Measurements from ENCODE around the gene MIDN.

DNA sequence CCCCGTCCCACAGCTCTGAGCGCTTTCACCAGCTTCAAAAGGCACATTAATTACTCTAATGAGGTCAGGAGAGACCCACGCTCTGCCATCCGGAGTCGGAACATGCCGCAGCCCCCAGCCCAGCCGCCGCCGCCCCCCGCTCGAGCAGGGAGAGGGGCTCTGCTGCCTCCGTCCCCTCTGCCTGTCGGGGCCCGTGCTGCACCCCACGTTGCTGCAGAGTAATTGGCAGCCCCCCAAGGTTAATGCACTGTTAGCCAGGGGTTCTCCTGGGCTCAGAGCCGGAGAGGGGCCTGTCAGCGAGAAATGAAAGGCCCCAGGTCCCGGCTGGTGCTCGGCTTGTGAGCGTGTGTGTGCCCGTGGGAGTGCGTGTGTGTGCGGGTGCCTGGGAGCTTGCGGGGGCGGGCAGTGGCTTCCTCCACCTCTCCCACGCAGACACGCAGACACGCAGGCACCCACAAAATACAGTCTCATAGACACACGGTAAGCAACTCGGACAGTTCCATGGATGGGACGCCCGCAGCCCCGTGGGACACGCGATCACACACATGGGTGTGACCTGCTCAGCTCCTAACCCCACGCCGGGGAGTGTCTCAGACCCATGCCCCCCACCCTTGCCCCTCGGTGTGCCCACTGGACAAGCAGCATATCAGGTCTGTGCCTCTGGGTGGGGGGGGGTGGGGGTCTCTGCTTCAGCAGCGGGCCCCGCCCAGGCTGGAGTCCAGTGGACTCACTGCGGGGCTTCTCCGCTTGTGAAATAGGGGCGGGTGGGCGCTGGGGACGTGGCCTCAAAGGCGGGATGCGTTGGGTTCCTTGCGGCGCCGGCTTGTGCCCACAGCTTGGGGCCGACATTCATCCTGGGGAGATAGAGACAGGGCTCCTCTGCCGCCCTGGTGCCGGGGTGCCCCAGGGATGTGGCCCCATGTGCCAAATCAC is 32.5 kb downstream of the MIDN start:
- TF ChIP-seq CTCF (IDR thresholded peaks at IDR 0.05; ENCODE audit: low read depth, low read length, poor library complexity, severe bottlenecking) (no peak), EZH2phosphoT487 (IDR thresholded peaks at IDR 0.05; ENCODE audit: borderline replicate concordance, low read length) (no peak)
